T-helper 2 cell treated with Interferon-gamma antibody and Interleukin-4, amounts not matched to agents 100 ng/mL and 5 ng/mL, for 36 hours (primary cell): ENCODE data around the gene PIP4K2B. TPM values are rescaled to one million over a fixed set of nuclear protein-coding genes. Genes with fewer than 3 reads are reported as not detected.
"Not testable (repeated sequence)": the region's sequence is repeated elsewhere in the genome, so short reads cannot be mapped to it uniquely, and the experiment has no call there.

Experiments
- intact Hi-C: fragments of 100-400 bp; cut with micrococcal nuclease; formaldehyde crosslinking; loops from one replicate; pipeline ENCODE4 v1.15.1; 2023
- total RNA-seq: library from RNA; stranded (reverse); gene quantifications from 2 replicates; pipeline ENCODE4 v1.2.3, GENCODE V29; 2022

PIP4K2B gene
- total RNA-seq, 1 donor from 2014 or later: 40.6 TPM

DNA sequence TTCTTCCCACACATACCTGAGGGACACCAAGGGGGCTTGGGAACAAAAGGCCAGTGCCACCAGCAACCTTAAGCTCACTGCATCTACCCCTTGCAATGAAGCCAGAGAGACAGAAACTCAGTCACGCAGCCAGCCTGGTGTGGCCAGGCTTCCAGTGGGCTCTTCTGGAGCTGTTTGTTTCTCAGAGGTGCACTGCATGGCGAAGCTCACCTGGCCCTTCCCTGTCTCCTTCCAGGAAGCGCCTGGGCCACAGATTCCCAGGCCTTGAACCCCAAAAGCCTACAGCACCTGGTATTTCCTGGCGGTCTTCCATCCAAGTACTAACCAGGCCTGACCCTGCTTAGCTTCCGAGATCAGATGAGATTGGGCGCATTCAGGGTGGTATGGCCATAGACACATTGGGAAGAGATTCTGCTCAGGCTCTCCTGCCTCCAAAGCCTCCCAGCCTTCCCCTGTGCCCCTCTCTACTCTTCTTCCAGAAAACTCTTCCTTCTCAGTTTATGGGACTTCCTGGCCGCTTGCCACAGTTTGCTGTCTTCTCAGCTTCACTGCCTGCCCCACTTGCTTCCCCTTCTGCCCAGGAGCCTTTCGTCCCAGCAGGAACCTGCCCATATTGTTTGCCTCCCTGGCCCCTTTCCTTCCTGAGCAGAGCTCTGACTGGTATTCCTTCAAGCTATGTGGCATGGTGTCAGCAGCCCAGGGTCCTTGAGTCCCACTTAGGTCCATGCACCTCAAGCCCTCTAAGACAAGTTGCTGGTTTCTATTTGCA lies 67.6 kb downstream of the PIP4K2B start:
- intact Hi-C loops: loop anchor here (10.0 kb wide), 1 partner anchor 177 kb away; no protein-coding TSS in a partner anchor

DNA sequence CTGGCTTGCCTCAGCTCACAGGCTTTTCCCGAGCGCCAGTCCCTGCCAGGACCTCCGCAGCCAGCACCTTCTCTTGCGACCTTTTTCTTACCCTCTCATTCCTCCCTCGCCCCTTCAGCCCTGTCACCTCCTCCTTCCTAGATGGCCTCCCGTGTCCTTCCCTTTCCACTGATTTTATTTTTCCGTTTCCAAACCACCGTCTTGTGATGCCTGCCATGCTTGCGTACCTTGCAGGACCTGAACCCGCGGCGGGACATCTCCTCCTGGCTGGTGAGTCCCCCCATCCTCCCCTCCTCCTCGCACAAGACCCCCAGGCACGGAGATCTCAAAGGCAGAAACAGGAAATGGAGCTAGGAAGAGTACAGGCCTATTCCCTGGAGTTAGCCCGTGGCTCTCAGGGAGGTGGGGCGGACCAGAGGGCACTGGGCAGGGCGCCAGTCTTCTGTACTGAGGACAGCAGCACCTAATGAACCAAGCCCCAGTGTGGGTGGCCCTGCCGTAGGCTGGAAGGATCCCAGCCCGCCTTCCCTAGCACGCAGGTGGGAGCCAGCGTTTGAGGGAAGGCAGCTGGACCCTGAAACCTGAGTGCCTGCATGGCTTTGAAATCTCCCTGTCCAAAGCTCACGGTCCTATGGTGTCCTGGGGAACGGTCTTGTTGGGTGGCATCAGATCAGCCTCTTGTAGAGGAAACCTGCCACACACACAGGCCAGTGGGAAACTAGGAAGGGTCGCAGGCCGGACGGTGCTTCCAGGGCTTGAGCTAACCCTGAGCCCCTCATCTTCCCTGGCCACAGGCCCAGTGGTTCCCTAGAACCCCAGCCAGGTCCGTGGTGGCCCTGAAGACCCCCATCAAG lies 68.6 kb downstream of the PIP4K2B start:
- intact Hi-C loops: loop anchor here (10.0 kb wide), 1 partner anchor 176 kb away; no protein-coding TSS in a partner anchor

DNA sequence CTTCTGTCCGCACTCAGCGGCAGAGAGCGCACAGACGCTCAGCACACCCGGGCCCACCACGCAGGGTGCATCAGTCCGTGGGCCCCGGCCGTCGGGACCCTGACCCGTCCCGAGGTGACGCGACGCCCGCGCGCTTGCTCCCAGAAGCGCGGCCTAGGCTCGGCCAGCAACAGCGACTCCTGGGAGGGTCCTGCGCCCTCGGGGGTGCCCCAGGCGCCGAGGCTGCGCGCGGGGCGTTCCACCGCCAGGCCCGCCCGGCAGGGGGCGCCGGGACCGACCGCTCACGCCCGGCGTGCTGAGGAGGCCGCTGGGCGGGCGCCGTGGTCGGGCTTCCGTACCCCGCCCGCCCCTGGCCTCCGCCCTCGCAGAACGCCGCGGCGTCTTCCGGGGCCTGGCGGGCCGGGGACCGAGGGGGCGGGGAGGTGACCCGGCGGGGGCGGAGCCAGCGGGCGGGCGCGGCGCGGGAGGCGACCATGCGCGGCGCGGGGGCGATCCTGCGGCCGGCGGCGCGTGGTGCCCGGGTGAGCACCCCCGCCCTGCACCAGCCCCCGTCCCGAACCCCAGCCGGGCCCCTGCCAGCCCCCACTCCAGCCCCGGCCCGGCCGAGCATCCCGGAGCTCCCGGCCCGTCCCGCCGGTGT lies 69.3 kb downstream of the PIP4K2B start, which contains the start of gene CISD3:
Gene CISD3, plus strand, starts transcription at position 456 of the 640 bp plus-strand sequence. Its CDS starts 18 bp downstream, at position 474.
- intact Hi-C loops: loop anchor here (2.0 to 10.0 kb wide), 2 partner anchors 23 to 175 kb away; partner anchors contain the start of gene PSMB3

DNA sequence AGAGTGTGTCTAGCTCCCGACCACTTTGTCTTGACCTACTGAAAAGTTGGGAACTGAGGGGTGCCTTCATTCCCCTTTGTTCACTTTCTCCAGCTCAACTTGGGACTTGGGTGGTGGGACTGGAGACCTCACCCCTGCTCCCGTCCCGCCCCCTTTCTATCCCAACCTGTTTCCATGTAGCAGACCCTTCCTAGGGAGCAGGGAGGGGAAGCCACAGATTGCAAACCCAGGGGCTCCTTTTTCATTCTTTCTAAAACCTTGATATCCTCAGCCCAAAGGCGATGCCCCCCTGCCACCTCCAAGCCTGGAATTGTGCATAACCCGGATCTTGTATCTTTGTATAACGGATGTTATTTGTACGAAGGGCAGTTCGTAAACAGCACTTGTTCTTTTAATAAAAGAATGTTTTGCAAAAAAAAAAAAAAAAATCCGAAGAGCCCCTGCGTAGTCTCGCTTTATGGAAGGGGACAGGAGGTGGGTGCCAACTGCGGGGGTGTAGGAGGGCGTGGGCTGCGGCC lies 69.9 kb downstream of the PIP4K2B start:
- intact Hi-C loops: loop anchor here (2.0 kb wide), 1 partner anchor 23 kb away; the partner anchor contains the start of gene PSMB3

DNA sequence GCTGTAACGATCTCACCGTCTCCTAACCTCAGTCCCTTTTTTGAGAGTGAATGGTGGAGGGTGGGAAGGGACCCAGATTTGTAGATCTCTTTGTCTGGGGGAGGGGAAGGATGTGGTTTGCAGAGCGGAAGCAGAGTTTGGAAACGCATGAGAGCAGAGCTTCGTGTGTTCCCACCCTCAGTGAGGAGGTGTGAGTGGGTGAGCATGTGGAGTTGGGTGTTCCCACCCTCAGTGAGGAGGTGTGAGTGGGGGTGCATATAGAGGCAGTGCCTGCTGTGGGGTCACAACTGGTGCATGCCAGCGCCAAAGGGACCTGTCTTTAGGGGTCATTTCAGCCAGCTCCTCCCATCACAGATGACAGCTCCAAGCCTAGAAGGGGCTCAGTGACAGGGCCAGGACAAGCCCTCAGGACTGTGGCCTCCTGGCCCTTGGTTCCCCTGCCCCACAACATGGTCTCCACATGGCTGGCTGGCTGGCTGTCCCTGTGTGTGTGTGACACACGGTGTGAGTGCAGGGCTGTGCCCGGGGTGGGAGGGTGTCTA lies 71.0 kb downstream of the PIP4K2B start:
- intact Hi-C loops: loop anchor here (1.0 to 2.0 kb wide), 3 partner anchors 22 to 26 kb away; partner anchors contain the start of gene PSMB3

DNA sequence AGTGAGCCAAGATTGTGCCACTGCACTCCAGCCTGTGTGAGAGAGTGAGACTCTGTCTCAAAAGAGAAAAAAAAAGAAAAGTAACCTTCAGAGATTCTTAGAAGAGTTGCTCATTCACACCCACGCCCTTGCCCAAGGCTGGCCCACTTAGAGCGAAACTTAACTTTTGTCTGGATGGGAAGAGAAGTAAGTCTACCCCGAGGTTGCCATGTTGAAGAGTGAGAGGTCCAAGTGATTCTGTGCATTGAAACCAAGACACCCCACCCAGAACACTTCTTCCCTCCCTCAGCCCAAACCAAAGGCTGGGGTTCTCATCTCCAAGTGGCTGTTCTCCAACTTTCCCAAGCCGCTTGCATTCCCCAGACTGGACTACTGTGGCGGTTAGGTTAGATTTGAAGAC lies 71.6 kb downstream of the PIP4K2B start:
- intact Hi-C loops: loop anchor here (1.0 to 2.0 kb wide), 3 partner anchors 21 to 25 kb away; partner anchors contain the start of gene PSMB3

DNA sequence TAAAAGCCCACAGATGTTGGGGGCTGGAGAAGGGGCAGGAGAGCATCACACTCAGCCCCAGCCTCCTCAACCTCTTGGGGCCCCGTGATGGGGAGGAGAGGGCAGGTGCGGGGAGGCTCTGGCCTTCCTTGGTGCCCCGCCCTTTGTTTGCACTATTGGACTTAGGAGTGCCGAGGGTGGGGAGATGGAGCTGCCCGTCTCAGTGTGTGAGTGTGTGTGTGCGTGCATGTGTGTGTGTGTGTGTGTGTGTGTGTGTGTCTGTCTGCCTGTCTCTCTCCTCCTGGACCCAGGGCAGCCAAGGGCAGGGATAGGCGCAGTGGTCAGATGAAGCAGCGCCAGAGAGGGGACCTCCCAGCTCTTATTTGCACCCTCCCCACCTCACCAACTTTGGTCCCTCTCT lies 73.2 kb downstream of the PIP4K2B start:
- intact Hi-C loops: not testable (repeated sequence)

DNA sequence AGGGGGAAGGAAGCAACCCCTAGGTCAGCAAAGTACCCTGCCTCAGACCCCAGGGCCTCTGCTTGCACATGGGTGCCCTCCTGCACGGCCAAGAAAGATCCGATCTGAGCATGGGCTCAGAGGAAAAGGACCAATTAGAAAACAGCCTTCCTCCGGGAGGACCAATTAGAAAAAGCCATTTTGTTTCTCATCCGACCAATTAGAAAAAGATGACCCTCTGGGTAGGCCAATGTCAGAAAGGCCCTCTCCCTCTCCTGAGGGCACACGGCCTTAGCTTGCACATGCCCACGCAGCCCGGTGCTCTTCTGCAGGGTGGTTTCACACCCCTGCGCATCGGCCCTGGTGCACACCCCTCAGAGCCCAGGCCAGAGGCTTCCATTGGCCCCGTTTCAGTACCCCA lies 74.3 kb downstream of the PIP4K2B start:
- intact Hi-C loops: no loop called here

DNA sequence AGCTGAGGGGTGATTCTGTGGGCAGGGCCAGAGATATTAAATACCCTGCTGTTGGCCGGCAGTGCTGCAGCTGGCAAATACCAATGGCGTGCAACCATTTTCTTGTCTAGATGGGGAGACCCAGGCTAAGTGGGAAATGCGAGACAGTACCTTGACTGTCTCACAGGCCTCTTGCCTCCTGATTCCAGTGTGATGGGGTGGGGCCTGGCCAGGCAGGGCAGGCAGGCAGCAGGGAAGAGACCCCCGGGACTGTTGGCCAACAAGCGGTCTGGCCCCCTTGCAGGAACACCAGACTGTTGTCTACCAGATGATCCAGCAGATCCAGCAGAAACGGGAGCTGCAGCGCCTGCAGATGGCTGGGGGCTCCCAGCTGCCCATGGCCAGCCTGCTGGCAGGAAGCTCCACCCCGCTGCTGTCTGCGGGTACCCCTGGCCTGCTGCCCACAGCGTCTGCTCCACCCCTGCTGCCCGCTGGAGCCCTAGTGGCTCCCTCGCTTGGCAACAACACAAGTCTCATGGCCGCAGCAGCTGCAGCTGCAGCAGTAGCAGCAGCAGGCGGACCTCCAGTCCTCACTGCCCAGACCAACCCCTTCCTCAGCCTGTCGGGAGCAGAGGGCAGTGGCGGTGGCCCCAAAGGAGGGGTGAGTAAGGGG lies 74.9 kb downstream of the PIP4K2B start:
- intact Hi-C loops: no loop called here

DNA sequence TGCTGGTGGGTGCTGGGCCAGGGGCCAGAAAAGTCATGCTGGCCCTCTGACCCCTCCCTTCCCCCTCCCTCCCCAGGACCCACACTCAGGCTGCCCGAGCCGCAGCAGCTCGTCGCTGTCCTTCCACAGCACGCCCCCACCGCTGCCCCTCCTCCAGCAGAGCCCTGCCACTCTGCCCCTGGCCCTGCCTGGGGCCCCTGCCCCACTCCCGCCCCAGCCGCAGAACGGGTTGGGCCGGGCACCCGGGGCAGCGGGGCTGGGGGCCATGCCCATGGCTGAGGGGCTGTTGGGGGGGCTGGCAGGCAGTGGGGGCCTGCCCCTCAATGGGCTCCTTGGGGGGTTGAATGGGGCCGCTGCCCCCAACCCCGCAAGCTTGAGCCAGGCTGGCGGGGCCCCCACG lies 77.6 kb downstream of the PIP4K2B start:
- intact Hi-C loops: no loop called here

DNA sequence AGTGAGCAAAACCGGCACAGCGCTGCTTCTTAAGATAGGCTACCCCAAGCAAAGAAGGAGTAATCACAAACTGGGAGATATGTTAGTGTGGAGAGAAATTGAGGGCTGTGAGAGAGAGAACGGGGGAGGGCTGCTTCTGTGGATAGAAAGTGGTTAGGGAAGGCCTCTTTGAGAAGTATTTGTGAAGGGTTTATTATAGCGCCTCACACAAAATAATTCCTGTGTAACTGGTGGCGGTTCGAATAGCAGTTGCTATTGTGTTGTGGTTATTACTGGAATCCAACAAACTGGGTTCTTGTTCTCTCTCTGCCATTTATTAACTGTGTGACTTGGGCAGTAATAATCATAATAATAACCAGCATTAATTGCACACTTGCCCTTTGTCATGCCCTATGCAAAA lies 78.4 kb downstream of the PIP4K2B start:
- intact Hi-C loops: no loop called here

DNA sequence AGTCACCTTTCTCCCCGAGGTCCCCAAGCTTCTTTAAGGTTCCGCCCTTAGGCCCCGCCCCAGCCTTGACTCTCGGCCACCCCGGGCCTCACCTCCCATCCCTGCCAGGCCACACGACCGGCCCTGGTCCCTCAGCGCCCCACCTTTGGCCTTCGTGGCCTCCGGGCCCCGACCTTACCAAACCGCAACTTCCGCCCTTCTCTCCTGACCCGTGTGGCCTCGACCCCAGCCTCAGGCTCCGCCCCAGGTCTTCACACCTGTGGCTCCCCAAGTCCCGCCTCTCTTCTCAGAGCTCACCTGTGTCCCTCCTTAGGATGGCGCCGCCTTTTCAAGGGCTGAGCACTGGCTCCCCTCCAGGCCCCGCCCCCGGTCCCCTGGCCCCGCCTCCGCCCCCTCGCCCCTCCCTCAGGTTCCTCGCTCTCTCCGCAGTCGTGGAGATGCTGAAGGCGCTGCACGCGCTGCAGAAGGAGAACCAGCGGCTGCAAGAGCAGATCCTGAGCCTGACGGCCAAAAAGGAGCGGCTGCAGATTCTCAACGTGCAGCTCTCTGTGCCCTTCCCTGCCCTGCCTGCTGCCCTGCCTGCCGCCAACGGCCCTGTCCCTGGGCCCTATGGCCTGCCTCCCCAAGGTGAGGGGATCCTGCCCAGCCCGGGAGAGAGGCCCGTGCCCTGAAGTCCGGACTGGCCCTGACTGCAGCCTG lies 79.3 kb downstream of the PIP4K2B start:
- intact Hi-C loops: no loop called here

DNA sequence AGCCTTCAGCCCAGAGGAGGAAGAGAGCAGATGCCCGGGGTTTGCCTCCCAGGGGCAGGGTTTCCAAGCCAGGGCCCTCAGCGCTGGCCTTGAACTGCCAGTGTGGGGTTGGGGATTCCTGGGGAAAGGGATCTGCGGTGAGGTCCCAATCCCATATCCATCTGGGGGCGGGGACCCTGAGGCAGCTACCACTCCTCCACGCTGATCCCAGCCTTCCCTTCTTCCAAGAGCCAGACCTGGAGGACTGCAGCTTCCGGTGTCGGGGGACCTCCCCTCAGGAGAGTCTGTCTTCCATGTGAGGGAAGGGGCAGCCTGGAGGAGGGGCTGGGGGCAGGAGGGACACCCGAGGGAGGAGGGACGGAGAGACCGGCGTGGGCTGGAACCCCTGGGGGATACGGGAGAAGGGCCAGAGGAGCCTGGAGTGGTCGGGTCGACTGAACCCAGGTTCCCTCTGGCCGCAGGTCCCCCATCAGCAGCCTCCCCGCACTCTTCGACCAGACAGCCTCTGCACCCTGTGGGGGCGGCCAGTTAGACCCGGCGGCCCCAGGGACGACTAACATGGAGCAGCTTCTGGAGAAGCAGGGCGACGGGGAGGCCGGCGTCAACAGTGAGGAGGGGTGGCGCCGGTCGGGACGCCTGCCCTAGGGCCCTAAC lies 79.9 kb downstream of the PIP4K2B start:
- intact Hi-C loops: no loop called here

DNA sequence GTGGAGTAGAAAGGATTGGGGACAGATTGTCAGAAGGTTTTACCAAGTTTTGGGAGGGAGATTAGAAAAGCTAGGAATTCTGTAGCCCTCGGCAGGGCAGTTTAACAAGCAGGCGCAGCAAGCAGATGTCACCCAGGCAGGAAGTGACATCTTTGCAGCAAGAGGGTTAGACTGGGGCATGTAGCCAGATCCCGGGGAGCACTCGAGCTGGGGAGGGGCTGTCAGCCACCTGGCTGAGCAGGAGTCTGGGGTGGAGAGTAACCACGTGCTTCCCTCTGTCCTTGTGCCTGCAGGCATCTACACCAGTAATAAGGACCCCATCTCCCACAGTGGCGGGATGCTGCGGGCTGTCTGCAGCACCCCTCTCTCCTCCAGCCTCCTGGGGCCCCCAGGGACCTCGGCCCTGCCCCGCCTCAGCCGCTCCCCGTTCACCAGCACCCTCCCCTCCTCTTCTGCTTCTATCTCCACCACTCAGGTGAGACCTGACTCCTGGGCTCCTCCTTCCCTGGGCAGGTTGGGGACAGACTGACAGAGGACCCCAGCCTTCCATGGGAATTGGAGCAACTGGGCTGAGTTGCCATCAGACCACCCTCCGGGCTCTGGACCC lies 82.1 kb downstream of the PIP4K2B start:
- intact Hi-C loops: no loop called here

DNA sequence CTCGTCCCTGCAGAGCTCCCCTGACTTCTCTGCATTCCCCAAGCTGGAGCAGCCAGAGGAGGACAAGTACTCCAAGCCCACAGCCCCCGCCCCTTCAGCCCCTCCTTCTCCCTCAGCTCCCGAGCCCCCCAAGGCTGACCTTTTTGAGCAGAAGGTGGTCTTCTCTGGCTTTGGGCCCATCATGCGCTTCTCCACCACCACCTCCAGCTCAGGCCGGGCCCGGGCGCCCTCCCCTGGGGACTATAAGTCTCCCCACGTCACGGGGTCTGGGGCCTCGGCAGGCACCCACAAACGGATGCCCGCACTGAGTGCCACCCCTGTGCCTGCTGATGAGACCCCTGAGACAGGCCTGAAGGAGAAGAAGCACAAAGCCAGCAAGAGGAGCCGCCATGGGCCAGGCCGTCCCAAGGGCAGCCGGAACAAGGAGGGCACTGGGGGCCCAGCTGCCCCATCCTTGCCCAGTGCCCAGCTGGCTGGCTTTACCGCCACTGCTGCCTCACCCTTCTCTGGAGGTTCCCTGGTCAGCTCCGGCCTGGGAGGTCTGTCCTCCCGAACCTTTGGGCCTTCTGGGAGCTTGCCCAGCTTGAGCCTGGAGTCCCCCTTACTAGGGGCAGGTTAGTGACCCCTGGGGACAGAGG lies 82.9 kb downstream of the PIP4K2B start:
- intact Hi-C loops: no loop called here
